Measurements from ENCODE around the gene IL17C.

The IL17C gene

GRCh38 chr16:88647178-88648070, 9.1 kb downstream of the IL17C start:
- DNase-seq, result no peak

GRCh38 chr16:88649195-88649923, 11.0 kb downstream of the IL17C start:
- DNase-seq, result no peak

- DNase-seq, result peak; percentile 57
Measured at GRCh38 chr16:88649924-88650748, 11.8 kb downstream of the IL17C start.

- DNase-seq, result peak; percentile 83
Measured at GRCh38 chr16:88650749-88651275, 12.4 kb downstream of the IL17C start, which contains the start of gene CYBA. TSS of gene CYBA (minus strand) at chr16:88651053. CDS start at chr16:88651013, 40 bp downstream.

- DNase-seq, result peak; percentile 58
Measured at GRCh38 chr16:88651276-88651988, 13.1 kb downstream of the IL17C start.

- DNase-seq, result no peak
Measured at GRCh38 chr16:88651989-88652761, 13.8 kb downstream of the IL17C start.

GRCh38 chr16:88652762-88653063, 14.3 kb downstream of the IL17C start:
- DNase-seq, result no peak

- DNase-seq, result no peak
Measured at GRCh38 chr16:88653101-88653500, 14.7 kb downstream of the IL17C start.

GRCh38 chr16:88653596-88654362, 15.4 kb downstream of the IL17C start:
- DNase-seq, result no peak

- no peak for DNase-seq
Measured at GRCh38 chr16:88654363-88655052, 16.1 kb downstream of the IL17C start.

GRCh38 chr16:88655053-88655732, 16.8 kb downstream of the IL17C start:
- DNase-seq, result no peak

- DNase-seq, result no peak
Measured at GRCh38 chr16:88655733-88656281, 17.4 kb downstream of the IL17C start.

- no peak for DNase-seq
Measured at GRCh38 chr16:88656291-88656980, 18.1 kb downstream of the IL17C start.

- no peak for DNase-seq
Measured at GRCh38 chr16:88657371-88657770, 19.0 kb downstream of the IL17C start.

- DNase-seq, result no peak
Measured at GRCh38 chr16:88658714-88659113, 20.3 kb downstream of the IL17C start.

GRCh38 chr16:88659160-88659559, 20.8 kb downstream of the IL17C start:
- DNase-seq, result no peak

GRCh38 chr16:88661468-88661867, 23.1 kb downstream of the IL17C start:
- DNase-seq, result no peak

- no peak for DNase-seq
Measured at GRCh38 chr16:88662222-88662842, 24.0 kb downstream of the IL17C start.
